Activated naive CD8-positive, alpha-beta T cell treated with anti-CD3 and anti-CD28 coated beads for 36 hours (primary cell): Measurements from ENCODE around the gene TBC1D5. TPM values are rescaled to one million over a fixed set of nuclear protein-coding genes. Genes with fewer than 3 reads are reported as not detected.

ENCODE experiments used
- DNase-seq: peaks from one replicate; pipeline ENCODE4 v3.0.0; 2021
- H3K27ac Mint-ChIP-seq: one replicate; pipeline ENCODE4 v1.8.0; 2022; ENCODE audit warnings: mild to moderate bottlenecking, moderate library complexity, mixed read lengths
- H3K27me3 Mint-ChIP-seq: one replicate; pipeline ENCODE4 v1.8.0; 2022; ENCODE audit warnings: mild to moderate bottlenecking, mixed read lengths
- H3K36me3 Mint-ChIP-seq: one replicate; pipeline ENCODE4 v1.8.0; 2021; ENCODE audit warnings: mild to moderate bottlenecking, mixed read lengths
- H3K4me1 Mint-ChIP-seq: one replicate; pipeline ENCODE4 v1.8.0; 2021; ENCODE audit warnings: mixed read lengths
- H3K4me3 Mint-ChIP-seq: one replicate; pipeline ENCODE4 v1.8.0; 2022; ENCODE audit warnings: mild to moderate bottlenecking, moderate library complexity, mixed read lengths
- H3K9me3 Mint-ChIP-seq: one replicate; pipeline ENCODE4 v1.8.0; 2022; ENCODE audit warnings: mixed read lengths
- total RNA-seq, 2 experiments: library from RNA; stranded (reverse); gene quantifications; one replicate each; pipeline ENCODE4 v1.2.3, GENCODE V29; 2021

The TBC1D5 gene
- total RNA-seq, 2 experiments from 2014 or later, result 43.7 to 48.5 TPM

- H3K36me3 Mint-ChIP-seq, result peaks cover 10% of the 10 kb centered on the region
- no peak overlapping the region for H3K4me3 Mint-ChIP-seq
- H3K4me1 Mint-ChIP-seq, result no peaks in the 10 kb centered on the region
- H3K9me3 Mint-ChIP-seq, result no peaks in the 10 kb centered on the region
- no peak overlapping the region for H3K27ac Mint-ChIP-seq
- no peak for DNase-seq
- H3K27me3 Mint-ChIP-seq, result no peaks in the 10 kb centered on the region
These were observed 449.9 kb downstream of the TBC1D5 start for GRCh38 chr3:17292556-17292955.

GRCh38 chr3:17290894-17291293 is 451.5 kb downstream of the TBC1D5 start:
- peaks cover 10% of the 10 kb centered on the region for H3K36me3 Mint-ChIP-seq
- H3K4me3 Mint-ChIP-seq, result no peak overlapping the region
- no peaks in the 10 kb centered on the region for H3K4me1 Mint-ChIP-seq
- H3K27ac Mint-ChIP-seq, result no peak overlapping the region
- DNase-seq, result no peak
- no peaks in the 10 kb centered on the region for H3K9me3 Mint-ChIP-seq
- H3K27me3 Mint-ChIP-seq, result no peaks in the 10 kb centered on the region

DNA sequence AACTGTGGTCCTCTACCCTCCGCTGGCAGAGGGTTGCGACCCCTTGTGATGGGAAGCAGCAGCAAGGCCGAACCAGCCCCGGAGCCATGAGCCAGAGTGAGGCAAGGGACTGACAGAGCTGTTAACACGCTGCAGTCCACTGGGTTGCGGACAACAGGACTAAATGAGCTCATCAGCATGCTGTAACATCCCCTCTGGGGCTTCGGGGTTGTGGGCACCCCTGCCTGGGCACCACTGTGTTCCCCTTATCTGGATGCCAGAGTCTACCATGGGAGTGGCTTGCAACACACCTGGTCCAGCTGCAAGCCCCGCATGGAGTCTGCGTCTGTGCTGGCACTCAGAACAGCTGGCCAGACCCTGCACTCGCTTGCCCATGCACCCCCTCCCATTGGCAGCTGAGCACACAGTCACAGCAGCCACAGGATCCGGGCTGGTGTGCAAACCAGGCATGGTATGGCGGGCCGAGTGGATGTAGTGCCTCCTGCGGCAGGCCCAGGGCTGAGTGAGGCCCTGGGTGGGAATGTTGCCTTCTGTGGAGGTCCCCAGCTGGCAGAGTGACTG is 453.5 kb downstream of the TBC1D5 start:
- Mint-ChIP-seq H3K27ac (no peak overlapping the region), H3K4me1 (no peaks in the 10 kb centered on the region)

GRCh38 chr3:17287006-17287689 is 455.3 kb downstream of the TBC1D5 start:
- Mint-ChIP-seq H3K4me3 (no peak overlapping the region), H3K27ac (no peak overlapping the region), H3K9me3 (no peaks in the 10 kb centered on the region), H3K4me1 (no peaks in the 10 kb centered on the region), H3K36me3 (peaks cover 10% of the 10 kb centered on the region), H3K27me3 (no peaks in the 10 kb centered on the region)
- no peak for DNase-seq

More for the DNA sequence above, 453.5 kb downstream of the TBC1D5 start:
- Mint-ChIP-seq H3K27me3 (no peaks in the 10 kb centered on the region), H3K9me3 (no peaks in the 10 kb centered on the region), H3K4me3 (no peak overlapping the region), H3K36me3 (peaks cover 10% of the 10 kb centered on the region)
- DNase-seq, result no peak

- H3K4me1 Mint-ChIP-seq, result no peaks in the 10 kb centered on the region
- H3K9me3 Mint-ChIP-seq, result no peaks in the 10 kb centered on the region
These were observed 464.4 kb downstream of the TBC1D5 start for GRCh38 chr3:17278006-17278405.

GRCh38 chr3:17266846-17267245 is 475.6 kb downstream of the TBC1D5 start:
- H3K27ac Mint-ChIP-seq, result no peak overlapping the region
- DNase-seq, result no peak
- H3K9me3 Mint-ChIP-seq, result no peaks in the 10 kb centered on the region
- peaks cover 4% of the 10 kb centered on the region for H3K36me3 Mint-ChIP-seq
- no peaks in the 10 kb centered on the region for H3K4me1 Mint-ChIP-seq
- H3K27me3 Mint-ChIP-seq, result no peaks in the 10 kb centered on the region
- no peak overlapping the region for H3K4me3 Mint-ChIP-seq

More at GRCh38 chr3:17278006-17278405, 464.4 kb downstream of the TBC1D5 start:
- peaks cover 4% of the 10 kb centered on the region for H3K36me3 Mint-ChIP-seq
- no peak for DNase-seq
- H3K4me3 Mint-ChIP-seq, result no peak overlapping the region
- H3K27ac Mint-ChIP-seq, result no peak overlapping the region
- H3K27me3 Mint-ChIP-seq, result no peaks in the 10 kb centered on the region

- Mint-ChIP-seq H3K36me3 (no peaks in the 10 kb centered on the region), H3K27ac (no peak overlapping the region), H3K4me3 (no peak overlapping the region), H3K9me3 (no peaks in the 10 kb centered on the region), H3K4me1 (no peaks in the 10 kb centered on the region), H3K27me3 (no peaks in the 10 kb centered on the region)
- no peak for DNase-seq
These were observed 480.6 kb downstream of the TBC1D5 start for GRCh38 chr3:17261627-17262369.

GRCh38 chr3:17260257-17260656 is 482.2 kb downstream of the TBC1D5 start:
- no peak for DNase-seq
- no peaks in the 10 kb centered on the region for H3K36me3 Mint-ChIP-seq
- H3K27ac Mint-ChIP-seq, result no peak overlapping the region
- no peaks in the 10 kb centered on the region for H3K4me1 Mint-ChIP-seq
- H3K4me3 Mint-ChIP-seq, result no peak overlapping the region
- H3K27me3 Mint-ChIP-seq, result no peaks in the 10 kb centered on the region
- no peaks in the 10 kb centered on the region for H3K9me3 Mint-ChIP-seq

DNA sequence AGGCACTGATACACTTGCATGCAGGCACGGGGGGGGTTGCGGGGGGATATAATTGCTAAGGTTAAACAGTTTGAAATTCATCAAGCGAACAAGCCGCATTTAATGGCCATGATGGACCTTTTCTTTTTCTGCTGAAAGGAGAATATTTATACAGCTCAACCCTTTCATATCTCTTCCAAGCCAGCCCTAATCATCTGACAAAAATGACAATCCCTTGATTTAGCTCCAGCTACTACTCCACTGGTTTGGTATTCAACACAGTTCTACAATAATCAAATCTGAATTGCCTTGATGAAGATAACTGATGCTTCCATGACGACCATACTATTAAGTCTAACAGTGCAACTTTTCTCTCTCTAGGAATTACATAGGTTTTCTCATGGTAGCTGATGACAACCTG is 482.7 kb downstream of the TBC1D5 start:
- no peak overlapping the region for H3K27ac Mint-ChIP-seq
- no peak overlapping the region for H3K4me3 Mint-ChIP-seq
- no peaks in the 10 kb centered on the region for H3K9me3 Mint-ChIP-seq
- no peaks in the 10 kb centered on the region for H3K4me1 Mint-ChIP-seq
- H3K36me3 Mint-ChIP-seq, result peaks cover 2% of the 10 kb centered on the region
- H3K27me3 Mint-ChIP-seq, result no peaks in the 10 kb centered on the region
- DNase-seq, result no peak

- Mint-ChIP-seq H3K36me3 (peaks cover 2% of the 10 kb centered on the region), H3K4me1 (no peaks in the 10 kb centered on the region), H3K9me3 (no peaks in the 10 kb centered on the region), H3K4me3 (no peak overlapping the region), H3K27ac (no peak overlapping the region), H3K27me3 (no peaks in the 10 kb centered on the region)
- DNase-seq, result no peak
These were observed 483.5 kb downstream of the TBC1D5 start for GRCh38 chr3:17258823-17259436.

DNA sequence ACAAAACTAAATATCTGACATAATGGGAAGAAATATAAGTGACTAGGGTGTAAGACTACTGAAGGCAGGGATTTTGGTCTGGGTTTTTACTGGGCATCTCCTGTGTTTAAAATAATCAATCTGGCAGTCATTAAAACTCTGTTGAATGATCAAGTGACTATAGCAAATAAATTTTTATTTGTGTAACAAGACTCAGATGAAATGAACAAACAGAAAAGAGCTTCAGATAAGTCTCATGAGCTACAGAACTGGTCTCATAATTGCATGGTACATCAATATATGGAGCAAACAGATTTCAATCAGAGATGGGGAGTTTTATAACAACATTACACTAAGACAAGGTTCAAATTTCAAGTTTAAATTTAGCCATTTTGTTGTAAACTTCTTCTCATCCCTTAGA is 485.2 kb downstream of the TBC1D5 start:
- no peak for DNase-seq
- peaks cover 2% of the 10 kb centered on the region for H3K36me3 Mint-ChIP-seq
- no peak overlapping the region for H3K4me3 Mint-ChIP-seq
- no peaks in the 10 kb centered on the region for H3K9me3 Mint-ChIP-seq
- no peak overlapping the region for H3K27ac Mint-ChIP-seq
- H3K27me3 Mint-ChIP-seq, result no peaks in the 10 kb centered on the region
- H3K4me1 Mint-ChIP-seq, result no peaks in the 10 kb centered on the region

- no peak overlapping the region for H3K27ac Mint-ChIP-seq
- no peaks in the 10 kb centered on the region for H3K27me3 Mint-ChIP-seq
- H3K36me3 Mint-ChIP-seq, result peaks cover 3% of the 10 kb centered on the region
- no peaks in the 10 kb centered on the region for H3K4me1 Mint-ChIP-seq
- no peak overlapping the region for H3K4me3 Mint-ChIP-seq
- no peaks in the 10 kb centered on the region for H3K9me3 Mint-ChIP-seq
- no peak for DNase-seq
These were observed 498.8 kb downstream of the TBC1D5 start for GRCh38 chr3:17243621-17244020.

- H3K4me1 Mint-ChIP-seq, result peaks cover 14% of the 10 kb centered on the region
- no peak for DNase-seq
- no peaks in the 10 kb centered on the region for H3K9me3 Mint-ChIP-seq
These were observed 503.0 kb downstream of the TBC1D5 start for GRCh38 chr3:17239417-17239816.

DNA sequence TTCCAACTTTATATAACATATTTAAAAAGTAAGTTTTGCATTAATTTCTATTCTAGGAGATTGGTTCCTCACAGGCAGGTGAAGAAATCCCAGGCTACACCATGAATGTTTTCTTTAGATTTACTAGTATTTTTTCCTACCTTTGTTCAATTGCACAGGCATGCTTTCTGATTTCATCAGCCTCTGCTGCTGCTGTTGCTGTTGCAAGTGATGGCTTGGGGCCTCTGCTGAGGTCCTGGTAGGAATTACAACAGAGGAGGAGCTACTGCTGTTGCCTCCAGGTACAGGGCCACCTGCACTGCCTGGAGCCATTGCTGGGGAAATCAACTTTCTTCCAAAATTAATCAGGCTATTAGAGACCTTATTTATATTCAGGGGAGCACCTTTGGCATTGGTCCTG is 504.4 kb downstream of the TBC1D5 start:
- DNase-seq, result no peak
- no peaks in the 10 kb centered on the region for H3K36me3 Mint-ChIP-seq
- no peak overlapping the region for H3K4me3 Mint-ChIP-seq
- H3K27me3 Mint-ChIP-seq, result no peaks in the 10 kb centered on the region
- peaks cover 23% of the 10 kb centered on the region for H3K4me1 Mint-ChIP-seq
- no peaks in the 10 kb centered on the region for H3K9me3 Mint-ChIP-seq
- no peak overlapping the region for H3K27ac Mint-ChIP-seq

More at GRCh38 chr3:17239417-17239816, 503.0 kb downstream of the TBC1D5 start:
- H3K27ac Mint-ChIP-seq, result no peak overlapping the region
- no peaks in the 10 kb centered on the region for H3K36me3 Mint-ChIP-seq
- no peaks in the 10 kb centered on the region for H3K27me3 Mint-ChIP-seq
- H3K4me3 Mint-ChIP-seq, result no peak overlapping the region

DNA sequence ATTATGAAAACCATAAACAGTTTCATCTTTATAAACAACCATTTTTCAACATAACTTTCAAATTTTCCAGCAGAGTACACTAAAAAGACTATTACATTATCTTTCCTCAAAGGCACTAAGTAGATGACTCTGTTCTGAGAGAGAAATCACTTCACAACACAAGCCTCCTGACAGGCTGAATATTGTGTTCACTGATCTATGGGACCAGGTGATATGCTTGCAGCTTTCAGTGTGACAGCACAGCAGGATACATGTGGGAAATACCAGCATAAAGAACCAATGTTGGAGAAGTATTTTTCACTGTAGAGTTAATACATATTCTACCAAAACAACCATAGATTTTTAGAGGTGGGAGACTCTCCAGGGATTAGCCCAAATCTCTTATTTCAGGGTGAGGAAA is 507.1 kb downstream of the TBC1D5 start:
- no peaks in the 10 kb centered on the region for H3K27me3 Mint-ChIP-seq
- peaks cover 28% of the 10 kb centered on the region for H3K4me1 Mint-ChIP-seq
- no peaks in the 10 kb centered on the region for H3K9me3 Mint-ChIP-seq
- no peak for DNase-seq
- no peaks in the 10 kb centered on the region for H3K36me3 Mint-ChIP-seq
- no peak overlapping the region for H3K4me3 Mint-ChIP-seq
- no peak overlapping the region for H3K27ac Mint-ChIP-seq
